Ectodermal cell (in vitro differentiated cells): ENCODE results near the gene DCTN2.

Experiments
- H3K27ac ChIP-seq: 2 replicates; pipeline ENCODE4 v1.7.0; 2013; ENCODE audit warnings: mild to moderate bottlenecking, low read depth, low read length; ENCODE audit not compliant: insufficient read depth, poor library complexity, severe bottlenecking
- H3K27me3 ChIP-seq: 2 replicates; pipeline ENCODE4 v1.7.0; 2013; ENCODE audit warnings: mild to moderate bottlenecking, low read length; ENCODE audit not compliant: insufficient read depth, control insufficient read depth, poor library complexity, severe bottlenecking
- H3K36me3 ChIP-seq: one replicate; pipeline ENCODE4 v1.7.0; 2013; ENCODE audit warnings: low read length; ENCODE audit not compliant: control insufficient read depth, insufficient read depth
- H3K4me1 ChIP-seq: one replicate; pipeline ENCODE4 v1.7.0; 2013; ENCODE audit warnings: low read length; ENCODE audit not compliant: control insufficient read depth, insufficient read depth
- H3K4me3 ChIP-seq: 2 replicates; pipeline ENCODE4 v1.7.0; 2013; ENCODE audit warnings: low read depth, low read length, control low read depth; ENCODE audit not compliant: insufficient read depth
- H3K9me3 ChIP-seq: 2 replicates; pipeline ENCODE4 v1.7.0; 2013; ENCODE audit warnings: mild to moderate bottlenecking, low read length, moderate library complexity; ENCODE audit not compliant: control insufficient read depth
- WGBS, 2 experiments: methylation state at CpG; one replicate each; pipeline ENCODE4 v1.1.7; 2013; ENCODE audit warnings: missing lambda C conversion rate in 2 of 2; 5-methylcytosine and 5-hydroxymethylcytosine counted together

DCTN2 gene

GRCh38 chr12:57539134-57539768 lies 7.7 kb downstream of the DCTN2 start:
- no peaks in the 10 kb centered on the region for H3K9me3 ChIP-seq
- WGBS, 2 experiments = 86 to 94% methylated on average over 5 of the region's 5 CpGs
- no peaks in the 10 kb centered on the region for H3K27me3 ChIP-seq
- H3K4me1 ChIP-seq = no peaks in the 10 kb centered on the region
- H3K36me3 ChIP-seq = peaks cover 14% of the 10 kb centered on the region
- no peak overlapping the region for H3K4me3 ChIP-seq
- H3K27ac ChIP-seq = no peak overlapping the region

- Histone ChIP-seq H3K9me3 (no peaks in the 10 kb centered on the region), H3K4me3 (no peak overlapping the region), H3K27me3 (no peaks in the 10 kb centered on the region), H3K27ac (no peak overlapping the region), H3K36me3 (peaks cover 30% of the 10 kb centered on the region), H3K4me1 (no peaks in the 10 kb centered on the region)
- WGBS, 2 experiments = 96 to 97% methylated on average over 1 of the region's 1 CpG
Observed at GRCh38 chr12:57536597-57536942, 10.4 kb downstream of the DCTN2 start.

GRCh38 chr12:57535764-57536596 lies 11.0 kb downstream of the DCTN2 start:
- 68 to 69% methylated on average over 6 of the region's 6 CpGs for WGBS, 2 experiments
- no peak overlapping the region for H3K4me3 ChIP-seq
- H3K9me3 ChIP-seq = no peaks in the 10 kb centered on the region
- H3K4me1 ChIP-seq = no peaks in the 10 kb centered on the region
- H3K27me3 ChIP-seq = no peaks in the 10 kb centered on the region
- H3K36me3 ChIP-seq = peaks cover 28% of the 10 kb centered on the region
- no peak overlapping the region for H3K27ac ChIP-seq

- Histone ChIP-seq H3K36me3 (peaks cover 31% of the 10 kb centered on the region), H3K4me1 (no peaks in the 10 kb centered on the region), H3K9me3 (no peaks in the 10 kb centered on the region), H3K27ac (no peak overlapping the region), H3K27me3 (no peaks in the 10 kb centered on the region), H3K4me3 (no peak overlapping the region)
- 89 to 93% methylated on average over 3 of the region's 3 CpGs for WGBS, 2 experiments
Observed at GRCh38 chr12:57534991-57535543, 11.9 kb downstream of the DCTN2 start.

- Histone ChIP-seq H3K27ac (no peak overlapping the region), H3K4me1 (no peaks in the 10 kb centered on the region), H3K36me3 (peaks cover 34% of the 10 kb centered on the region), H3K4me3 (no peak overlapping the region), H3K9me3 (no peaks in the 10 kb centered on the region), H3K27me3 (no peaks in the 10 kb centered on the region)
- WGBS, 2 experiments = 96% methylated on average over 5 of the region's 5 CpGs
Observed at GRCh38 chr12:57534250-57534649, 12.7 kb downstream of the DCTN2 start.

GRCh38 chr12:57533108-57533507 lies 13.9 kb downstream of the DCTN2 start:
- Histone ChIP-seq H3K27ac (no peak overlapping the region), H3K36me3 (peaks cover 38% of the 10 kb centered on the region), H3K9me3 (no peaks in the 10 kb centered on the region), H3K4me1 (no peaks in the 10 kb centered on the region), H3K4me3 (no peak overlapping the region), H3K27me3 (no peaks in the 10 kb centered on the region)
- 93% methylated on average over 7 to 8 of the region's 8 CpGs for WGBS, 2 experiments

GRCh38 chr12:57531836-57532235 lies 15.2 kb downstream of the DCTN2 start:
- Histone ChIP-seq H3K27ac (no peak overlapping the region), H3K9me3 (no peaks in the 10 kb centered on the region), H3K27me3 (no peaks in the 10 kb centered on the region), H3K4me1 (no peaks in the 10 kb centered on the region), H3K36me3 (peaks cover 50% of the 10 kb centered on the region), H3K4me3 (no peak overlapping the region)
- WGBS, 2 experiments = 93 to 94% methylated on average over 1 of the region's 1 CpG

- 94 to 97% methylated on average over 5 of the region's 5 CpGs for WGBS, 2 experiments
- Histone ChIP-seq H3K27ac (no peak overlapping the region), H3K4me3 (no peak overlapping the region), H3K36me3 (peaks cover 50% of the 10 kb centered on the region), H3K4me1 (peaks cover 9% of the 10 kb centered on the region), H3K9me3 (no peaks in the 10 kb centered on the region), H3K27me3 (no peaks in the 10 kb centered on the region)
Observed at GRCh38 chr12:57530396-57531142, 16.4 kb downstream of the DCTN2 start.

- H3K27me3 ChIP-seq = no peaks in the 10 kb centered on the region
- H3K36me3 ChIP-seq = peaks cover 48% of the 10 kb centered on the region
- WGBS, 2 experiments = 92 to 95% methylated on average over 6 of the region's 6 CpGs
- H3K4me1 ChIP-seq = peaks cover 16% of the 10 kb centered on the region
- no peak overlapping the region for H3K27ac ChIP-seq
- H3K4me3 ChIP-seq = no peak overlapping the region
- no peaks in the 10 kb centered on the region for H3K9me3 ChIP-seq
Observed at GRCh38 chr12:57529831-57530230, 17.2 kb downstream of the DCTN2 start.
